Fibroblast of the aortic adventitia (primary cell): ENCODE data around the gene CFAP44. TPM values are rescaled to one million over a fixed set of nuclear protein-coding genes. Genes with fewer than 3 reads are reported as not detected.

Experiments
- DNase-seq: peaks from one replicate; pipeline ENCODE4 v3.0.0-alpha.2; 2010; ENCODE audit warnings: low read depth
- H3K4me3 ChIP-seq: 2 replicates; pipeline ENCODE4 v1.5.1; 2011; ENCODE audit warnings: low read depth, mild to moderate bottlenecking, control low read depth, low read length, moderate library complexity
- small RNA-seq: library from RNA; depleted of rRNA; stranded (forward); fragments of <200 nt; gene quantifications from one replicate; pipeline ENCODE3, GENCODE V24; 2012
- total RNA-seq: library from RNA; depleted of rRNA; stranded (reverse); fragments of >200 nt; gene quantifications from 2 replicates; pipeline ENCODE4 v1.2.3, GENCODE V29; 2012; ENCODE audit warnings: low replicate concordance
- TF ChIP-seq, protein P1 (sequence below): IDR thresholded peaks from 2 replicates; pipeline ENCODE4 v1.5.1; 2011; ENCODE audit warnings: mild to moderate bottlenecking, low read length, control low read depth, inconsistent platforms; ENCODE audit not compliant: insufficient read depth

The CFAP44 gene
- total RNA-seq, 1 donor, result 11.0 TPM

DNA sequence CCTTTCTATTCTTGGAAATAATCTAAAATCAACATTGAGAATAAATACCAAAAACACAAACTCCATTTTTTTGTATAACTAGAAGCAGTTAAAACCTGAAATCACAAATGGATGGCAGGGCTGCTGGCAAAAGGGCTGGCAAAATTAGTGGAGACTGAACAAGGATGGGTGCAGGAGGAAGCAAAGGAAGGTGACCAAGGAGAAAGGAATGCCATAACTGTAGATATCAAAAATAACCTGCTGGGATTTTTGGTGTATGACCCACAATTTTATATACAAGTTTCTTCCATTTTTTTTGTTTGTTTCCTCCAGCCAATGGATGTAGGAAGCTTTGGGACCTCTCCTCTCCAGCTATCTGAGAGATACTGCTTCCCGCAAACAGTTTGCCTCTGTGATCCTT lies 12.7 kb downstream of the CFAP44 start:
- no peak for DNase-seq
- H3K4me3 ChIP-seq, result no peak overlapping the region
- TF ChIP-seq, protein P1, sequence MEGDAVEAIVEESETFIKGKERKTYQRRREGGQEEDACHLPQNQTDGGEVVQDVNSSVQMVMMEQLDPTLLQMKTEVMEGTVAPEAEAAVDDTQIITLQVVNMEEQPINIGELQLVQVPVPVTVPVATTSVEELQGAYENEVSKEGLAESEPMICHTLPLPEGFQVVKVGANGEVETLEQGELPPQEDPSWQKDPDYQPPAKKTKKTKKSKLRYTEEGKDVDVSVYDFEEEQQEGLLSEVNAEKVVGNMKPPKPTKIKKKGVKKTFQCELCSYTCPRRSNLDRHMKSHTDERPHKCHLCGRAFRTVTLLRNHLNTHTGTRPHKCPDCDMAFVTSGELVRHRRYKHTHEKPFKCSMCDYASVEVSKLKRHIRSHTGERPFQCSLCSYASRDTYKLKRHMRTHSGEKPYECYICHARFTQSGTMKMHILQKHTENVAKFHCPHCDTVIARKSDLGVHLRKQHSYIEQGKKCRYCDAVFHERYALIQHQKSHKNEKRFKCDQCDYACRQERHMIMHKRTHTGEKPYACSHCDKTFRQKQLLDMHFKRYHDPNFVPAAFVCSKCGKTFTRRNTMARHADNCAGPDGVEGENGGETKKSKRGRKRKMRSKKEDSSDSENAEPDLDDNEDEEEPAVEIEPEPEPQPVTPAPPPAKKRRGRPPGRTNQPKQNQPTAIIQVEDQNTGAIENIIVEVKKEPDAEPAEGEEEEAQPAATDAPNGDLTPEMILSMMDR, result no peak

GRCh38 chr3:113423699-113424098 lies 17.6 kb downstream of the CFAP44 start:
- no peak for DNase-seq
- TF ChIP-seq, protein P1, result no peak
- no peak overlapping the region for H3K4me3 ChIP-seq

DNA sequence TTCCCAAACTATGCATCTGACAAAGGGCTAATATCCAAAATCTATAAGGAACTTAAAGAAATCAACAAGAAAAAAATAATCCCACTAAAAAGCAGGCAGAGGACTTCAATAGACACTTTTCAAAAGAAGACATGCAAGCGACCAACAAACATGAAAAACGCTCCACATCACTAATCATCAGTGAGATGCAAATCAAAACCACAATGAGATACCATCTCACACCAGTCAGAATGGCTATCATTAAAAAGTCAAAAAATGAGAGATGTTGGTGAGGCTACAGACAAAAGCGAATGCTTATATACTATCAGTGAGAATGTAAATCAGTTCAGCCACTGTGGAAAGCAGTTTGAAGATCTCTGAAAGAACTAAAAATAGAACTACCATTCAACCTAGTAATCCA lies 20.2 kb downstream of the CFAP44 start:
- TF ChIP-seq, protein P1, result no peak
- DNase-seq, result no peak
- no peak overlapping the region for H3K4me3 ChIP-seq

GRCh38 chr3:113409676-113410075 lies 31.6 kb downstream of the CFAP44 start:
- TF ChIP-seq, protein P1, result no peak
- no peak for DNase-seq
- H3K4me3 ChIP-seq, result no peak overlapping the region

DNA sequence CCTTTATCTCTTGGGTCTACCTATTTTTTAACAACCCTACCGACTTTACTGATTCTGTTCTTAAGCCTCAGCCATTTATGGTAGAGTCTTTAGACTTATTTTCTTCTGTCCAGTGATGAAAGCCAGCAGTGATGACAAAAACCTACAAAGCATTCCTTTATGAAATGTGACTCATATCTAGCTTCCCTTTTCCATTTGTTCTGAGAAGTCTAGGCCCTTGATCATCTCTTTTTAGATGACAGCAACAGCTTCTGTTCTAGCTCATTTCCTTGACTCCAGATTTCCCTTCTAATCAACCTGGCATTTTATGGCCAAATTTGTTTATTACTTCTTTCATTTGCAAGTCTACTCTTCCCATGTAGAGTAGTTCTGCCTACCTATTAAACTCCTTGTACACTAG lies 36.1 kb downstream of the CFAP44 start:
- TF ChIP-seq, protein P1, result no peak
- no peak overlapping the region for H3K4me3 ChIP-seq
- peak; percentile 65 for DNase-seq

GRCh38 chr3:113404637-113405036 lies 36.7 kb downstream of the CFAP44 start:
- no peak for DNase-seq
- no peak overlapping the region for H3K4me3 ChIP-seq
- TF ChIP-seq, protein P1, result no peak

Small RNA genes lying within 50 kb of the gene (small RNA-seq; reads per million reads assigned to genes)
- not detected for gene MIR8076

Other genes starting within 250 kb of the CFAP44 start
- gene BOC, start 229.9 kb downstream of the CFAP44 start, total RNA-seq, result 16.9 and 25.9 TPM in 2 replicates
- gene SPICE1, start 73.7 kb upstream of the CFAP44 start, total RNA-seq, result 16.7 and 25.9 TPM in 2 replicates
- gene SIDT1, start 91.1 kb upstream of the CFAP44 start, total RNA-seq, result not detected in 2 replicates